Measurements from ENCODE around the gene FAM50B.

DNA sequence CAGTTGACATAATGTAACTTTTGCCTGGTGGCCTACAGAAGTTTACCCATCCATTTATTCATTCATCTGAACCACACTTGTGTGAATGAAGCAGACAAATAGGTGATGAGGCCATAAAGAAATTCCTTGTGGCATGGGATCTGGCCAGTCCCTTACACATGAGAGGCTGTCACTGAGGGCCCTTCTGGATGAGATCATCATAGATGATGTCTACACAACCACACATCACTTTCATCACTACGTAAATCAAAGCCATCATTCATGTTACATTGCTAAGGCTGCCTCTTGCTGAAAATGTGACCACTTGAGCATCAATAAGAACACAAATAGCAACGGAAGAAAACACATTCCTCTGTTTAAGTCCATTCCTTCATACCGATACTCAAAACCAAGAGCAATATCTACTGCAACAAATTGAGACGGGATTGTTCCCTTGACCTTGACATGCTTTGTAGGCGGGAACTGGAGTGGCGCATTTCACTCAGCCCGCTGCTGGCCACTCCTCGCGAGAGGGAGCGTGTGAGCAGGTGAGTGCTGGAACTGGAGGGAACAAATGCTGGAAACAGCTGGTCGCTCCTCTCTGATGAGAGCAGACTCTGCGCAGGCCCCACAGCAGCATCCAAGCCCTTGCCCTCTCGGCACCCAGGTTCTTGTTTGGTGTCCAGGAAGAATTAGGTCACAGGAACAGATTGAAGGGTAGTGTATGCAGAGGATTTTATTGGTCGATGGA lies 49.3 kb downstream of the FAM50B start:
- TF ChIP-seq, protein P1, sequence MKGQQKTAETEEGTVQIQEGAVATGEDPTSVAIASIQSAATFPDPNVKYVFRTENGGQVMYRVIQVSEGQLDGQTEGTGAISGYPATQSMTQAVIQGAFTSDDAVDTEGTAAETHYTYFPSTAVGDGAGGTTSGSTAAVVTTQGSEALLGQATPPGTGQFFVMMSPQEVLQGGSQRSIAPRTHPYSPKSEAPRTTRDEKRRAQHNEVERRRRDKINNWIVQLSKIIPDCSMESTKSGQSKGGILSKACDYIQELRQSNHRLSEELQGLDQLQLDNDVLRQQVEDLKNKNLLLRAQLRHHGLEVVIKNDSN (IDR thresholded peaks at IDR 0.05): no peak
- TF ChIP-seq, protein P2, sequence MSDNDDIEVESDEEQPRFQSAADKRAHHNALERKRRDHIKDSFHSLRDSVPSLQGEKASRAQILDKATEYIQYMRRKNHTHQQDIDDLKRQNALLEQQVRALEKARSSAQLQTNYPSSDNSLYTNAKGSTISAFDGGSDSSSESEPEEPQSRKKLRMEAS (IDR thresholded peaks at IDR 0.05): no peak
- TF ChIP-seq EP300 (IDR thresholded peaks at IDR 0.05; ENCODE audit: borderline replicate concordance): no peak

Data from Ishikawa (cell line).